Measurements from ENCODE around the gene STRA6. TPM values are rescaled to one million over a fixed set of nuclear protein-coding genes. Genes with fewer than 3 reads are reported as not detected.

The STRA6 gene
- total RNA-seq, 1 donor from 2014 or later = 14.2 TPM

GRCh38 chr15:74131628-74132413 lies 70.8 kb downstream of the STRA6 start:
- no peak for DNase-seq

- no peak for DNase-seq
Measured at GRCh38 chr15:74130849-74131627, 71.5 kb downstream of the STRA6 start.

DNA sequence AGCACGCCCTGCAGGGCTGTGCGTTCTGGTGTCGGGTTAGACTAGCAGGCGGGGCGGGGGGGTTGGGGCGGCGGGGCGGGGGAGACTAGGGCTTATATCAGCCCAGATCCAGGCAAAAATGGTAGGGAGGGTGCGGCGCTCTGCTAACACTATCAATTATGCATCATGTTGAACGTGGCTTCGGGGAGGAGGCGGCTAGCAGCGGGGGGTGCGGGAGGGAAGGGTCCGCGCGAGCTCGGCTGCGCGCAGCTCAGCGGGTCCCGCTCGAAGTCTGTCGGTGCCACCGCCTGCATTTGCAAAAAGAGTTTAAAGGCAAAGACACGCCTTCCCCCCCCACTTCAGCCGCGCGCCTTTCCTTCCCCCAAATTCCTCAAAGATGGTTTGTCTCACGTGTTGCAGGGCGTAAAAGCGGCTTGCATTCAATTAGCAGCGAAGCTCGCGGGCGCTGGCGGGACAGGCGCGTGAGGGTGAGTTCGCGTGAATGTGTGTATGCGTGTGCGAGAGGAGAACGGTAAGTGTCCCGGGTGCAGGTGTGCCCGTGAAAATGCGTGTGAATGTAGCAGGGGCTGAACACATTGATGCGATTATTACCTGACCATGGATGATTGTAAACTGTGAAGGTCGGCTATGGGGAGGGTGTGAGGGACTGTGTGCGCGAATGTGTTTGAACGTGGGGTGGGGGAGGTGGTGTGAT lies 72.3 kb downstream of the STRA6 start, which contains the start of gene ISLR2:
TSS of gene ISLR2 (plus strand) at position 432 of the 694 bp plus-strand sequence. CDS start 2,169 bp downstream, outside the sequence.
- peak; percentile 62 for DNase-seq

- peak; percentile 41 for DNase-seq
Measured at GRCh38 chr15:74129586-74130154, 72.9 kb downstream of the STRA6 start.

Small RNAs within 50 kb of the gene (small RNA-seq; reads per million reads assigned to genes)
- gene RF00017 (ENCODE audit: low replicate concordance) = not detected

Other genes starting within 250 kb of the STRA6 start
- 22.3 TPM for gene STOML1, start 210.5 kb downstream of the STRA6 start, total RNA-seq
- gene PML, start 208.1 kb downstream of the STRA6 start, total RNA-seq = 46.2 TPM
- gene GOLGA6A, start 120.2 kb downstream of the STRA6 start, total RNA-seq = not detected
- gene ISLR2, start 72.2 kb downstream of the STRA6 start, total RNA-seq = 8.4 TPM
- 119 TPM for gene ISLR, start 29.1 kb downstream of the STRA6 start, total RNA-seq
- gene CCDC33, start 33.5 kb upstream of the STRA6 start, total RNA-seq = 0.41 TPM
- 0.21 TPM for gene CYP11A1, start 164.9 kb upstream of the STRA6 start, total RNA-seq
- 5.8 TPM for gene SEMA7A, start 231.2 kb upstream of the STRA6 start, total RNA-seq